Raji (cell line): ENCODE measurements around the gene IL1F10.

Experiments used
- POLR2A ChIP-seq: IDR thresholded peaks from 2 replicates; pipeline ENCODE4 v1.6.1; 2011; ENCODE audit warnings: low read depth, low read length, control low read depth; ENCODE audit not compliant: insufficient read depth

IL1F10 gene

GRCh38 chr2:113111823-113112287, 44.1 kb downstream of the IL1F10 start:
- no peak for TF ChIP-seq POLR2A

GRCh38 chr2:113112441-113112840, 44.7 kb downstream of the IL1F10 start:
- no peak for TF ChIP-seq POLR2A

GRCh38 chr2:113112871-113113270, 45.1 kb downstream of the IL1F10 start:
- no peak for TF ChIP-seq POLR2A

- TF ChIP-seq POLR2A, result no peak
Observed at GRCh38 chr2:113113807-113114206, 46.0 kb downstream of the IL1F10 start.

GRCh38 chr2:113114224-113114945, 46.6 kb downstream of the IL1F10 start:
- no peak for TF ChIP-seq POLR2A

GRCh38 chr2:113114996-113115395, 47.2 kb downstream of the IL1F10 start:
- no peak for TF ChIP-seq POLR2A

GRCh38 chr2:113116100-113116958, 48.6 kb downstream of the IL1F10 start:
- TF ChIP-seq POLR2A, result no peak

- TF ChIP-seq POLR2A, result no peak
Observed at GRCh38 chr2:113117541-113118262, 49.9 kb downstream of the IL1F10 start.

GRCh38 chr2:113118263-113118657, 50.5 kb downstream of the IL1F10 start:
- no peak for TF ChIP-seq POLR2A

GRCh38 chr2:113119111-113119510, 51.3 kb downstream of the IL1F10 start:
- no peak for TF ChIP-seq POLR2A

GRCh38 chr2:113120861-113121260, 53.1 kb downstream of the IL1F10 start:
- no peak for TF ChIP-seq POLR2A

- TF ChIP-seq POLR2A, result no peak
Observed at GRCh38 chr2:113122364-113122763, 54.6 kb downstream of the IL1F10 start.

GRCh38 chr2:113123726-113124125, 56.0 kb downstream of the IL1F10 start:
- TF ChIP-seq POLR2A, result no peak

GRCh38 chr2:113124181-113124961, 56.6 kb downstream of the IL1F10 start:
- no peak for TF ChIP-seq POLR2A
